Left renal pelvis (tissue), 4 donors: ENCODE data around the gene FAM13B. TPM values are rescaled to one million over a fixed set of nuclear protein-coding genes. Genes with fewer than 3 reads are reported as not detected.
"Not testable (repeated sequence)": the region's sequence is repeated elsewhere in the genome, so short reads cannot be mapped to it uniquely, and the experiment has no call there.

Experiments used
- DNase-seq, 4 donors: peaks; one replicate each; pipeline ENCODE4 v3.0.0-alpha.2; 2013; ENCODE audit warnings: low read depth in 4 of 4, low spot score in 3 of 4
- polyA plus RNA-seq, 4 donors: library from polyadenylated mRNA; unstranded; fragments of 120-200 nt; gene quantifications; one replicate each; pipeline ENCODE4 v1.2.1, GENCODE V29; 2013; ENCODE audit not compliant: insufficient read length in 4 of 4

The FAM13B gene
- polyA plus RNA-seq, 4 donors = 34.4 to 58.7 (median 55.7) TPM

- no peak for DNase-seq
Observed at GRCh38 chr5:137994556-137994955, 38.3 kb downstream of the FAM13B start.

- no peak for DNase-seq
Observed at GRCh38 chr5:137989419-137989818, 43.5 kb downstream of the FAM13B start.

- no peak for DNase-seq
Observed at GRCh38 chr5:137975208-137975607, 57.7 kb downstream of the FAM13B start.

- not testable (repeated sequence) for DNase-seq
Observed at GRCh38 chr5:137970384-137970783, 62.5 kb downstream of the FAM13B start.

- DNase-seq = no peak
Observed at GRCh38 chr5:137960819-137961218, 72.1 kb downstream of the FAM13B start.

- no peak for DNase-seq
Observed at GRCh38 chr5:137960141-137960540, 72.7 kb downstream of the FAM13B start.

GRCh38 chr5:137959488-137959887 is 73.4 kb downstream of the FAM13B start:
- DNase-seq = no peak

GRCh38 chr5:137957948-137958347 is 74.9 kb downstream of the FAM13B start:
- no peak for DNase-seq

GRCh38 chr5:137954131-137954879 is 78.6 kb downstream of the FAM13B start:
- DNase-seq = no peak

- DNase-seq = no peak
Observed at GRCh38 chr5:137945825-137946224, 87.1 kb downstream of the FAM13B start.

GRCh38 chr5:137944280-137944679 is 88.6 kb downstream of the FAM13B start:
- not testable (repeated sequence) for DNase-seq

- no peak for DNase-seq
Observed at GRCh38 chr5:137939331-137939730, 93.5 kb downstream of the FAM13B start.

GRCh38 chr5:137938751-137939143 is 94.1 kb downstream of the FAM13B start:
- DNase-seq = no peak

- DNase-seq = no peak
Observed at GRCh38 chr5:137937994-137938750, 94.7 kb downstream of the FAM13B start.

- no peak for DNase-seq
Observed at GRCh38 chr5:137935694-137936093, 97.2 kb downstream of the FAM13B start.

- DNase-seq = no peak
Observed at GRCh38 chr5:137935190-137935589, 97.7 kb downstream of the FAM13B start.

- DNase-seq = no peak
Observed at GRCh38 chr5:137933491-137933911, 99.4 kb downstream of the FAM13B start.

- DNase-seq = no peak
Observed at GRCh38 chr5:137932800-137933199, 100.1 kb downstream of the FAM13B start.

GRCh38 chr5:137923856-137924255 is 109.0 kb downstream of the FAM13B start:
- no peak for DNase-seq

- DNase-seq = no peak
Observed at GRCh38 chr5:137921931-137922330, 110.9 kb downstream of the FAM13B start.

- DNase-seq = no peak
Observed at GRCh38 chr5:137916923-137917322, 116.0 kb downstream of the FAM13B start.

GRCh38 chr5:137914758-137915157 is 118.1 kb downstream of the FAM13B start:
- no peak for DNase-seq
